Naive B cell (primary cell): ENCODE data around the gene TPRG1L. TPM values are rescaled to one million over a fixed set of nuclear protein-coding genes. Genes with fewer than 3 reads are reported as not detected.

Experiments
- ATAC-seq, 2 donors: fragments of 150-1000 bp; cut with Tn5 transposase; 2 replicates each; pipeline ENCODE4 v1.10.0; 2021; ENCODE audit warnings: low read depth in 2 of 2, mild to moderate bottlenecking in 2 of 2, moderate library complexity in 2 of 2
- DNase-seq: peaks from one replicate; pipeline ENCODE4 v3.0.0; 2022
- H3K27ac Mint-ChIP-seq, 6 donors: one replicate each; pipeline ENCODE4 v1.8.0; 2020 to 2022; ENCODE audit warnings: mild to moderate bottlenecking in 6 of 6, mixed read lengths in 6 of 6, moderate library complexity in 5 of 6, inconsistent platforms in 2 of 6
- H3K27me3 Mint-ChIP-seq, 3 donors: one replicate each; pipeline ENCODE4 v1.8.0; 2021 to 2022; ENCODE audit warnings: mixed read lengths in 3 of 3, mild to moderate bottlenecking in 1 of 3
- H3K36me3 Mint-ChIP-seq, 2 donors: one replicate each; pipeline ENCODE4 v1.8.0; 2020 to 2022; ENCODE audit warnings: mixed read lengths in 2 of 2, inconsistent platforms in 1 of 2, mild to moderate bottlenecking in 1 of 2
- H3K4me1 Mint-ChIP-seq, 3 donors: one replicate each; pipeline ENCODE4 v1.8.0; 2020 to 2022; ENCODE audit warnings: mixed read lengths in 3 of 3, inconsistent platforms in 1 of 3, mild to moderate bottlenecking in 1 of 3, moderate library complexity in 1 of 3
- H3K4me3 Mint-ChIP-seq, 8 donors: one replicate each; pipeline ENCODE4 v1.8.0; 2020 to 2022; ENCODE audit warnings: mild to moderate bottlenecking in 8 of 8, mixed read lengths in 8 of 8, moderate library complexity in 8 of 8, inconsistent platforms in 2 of 8
- H3K9me3 Mint-ChIP-seq, 7 donors: one replicate each; pipeline ENCODE4 v1.8.0; 2020 to 2022; ENCODE audit warnings: mixed read lengths in 7 of 7, mild to moderate bottlenecking in 5 of 7, inconsistent platforms in 2 of 7, moderate library complexity in 1 of 7
- polyA plus RNA-seq, 6 donors: library from polyadenylated mRNA; unstranded; fragments of 300-500 nt; fragmentation: Illumina TruSeq; gene quantifications; one replicate each; pipeline ENCODE4 v1.2.3, GENCODE V29; 2021; ENCODE audit warnings: low read depth in 6 of 6

Gene TPRG1L
- polyA plus RNA-seq, 6 donors from 2014 or later = 23.7 to 38.7 (median 35.7) TPM

DNA sequence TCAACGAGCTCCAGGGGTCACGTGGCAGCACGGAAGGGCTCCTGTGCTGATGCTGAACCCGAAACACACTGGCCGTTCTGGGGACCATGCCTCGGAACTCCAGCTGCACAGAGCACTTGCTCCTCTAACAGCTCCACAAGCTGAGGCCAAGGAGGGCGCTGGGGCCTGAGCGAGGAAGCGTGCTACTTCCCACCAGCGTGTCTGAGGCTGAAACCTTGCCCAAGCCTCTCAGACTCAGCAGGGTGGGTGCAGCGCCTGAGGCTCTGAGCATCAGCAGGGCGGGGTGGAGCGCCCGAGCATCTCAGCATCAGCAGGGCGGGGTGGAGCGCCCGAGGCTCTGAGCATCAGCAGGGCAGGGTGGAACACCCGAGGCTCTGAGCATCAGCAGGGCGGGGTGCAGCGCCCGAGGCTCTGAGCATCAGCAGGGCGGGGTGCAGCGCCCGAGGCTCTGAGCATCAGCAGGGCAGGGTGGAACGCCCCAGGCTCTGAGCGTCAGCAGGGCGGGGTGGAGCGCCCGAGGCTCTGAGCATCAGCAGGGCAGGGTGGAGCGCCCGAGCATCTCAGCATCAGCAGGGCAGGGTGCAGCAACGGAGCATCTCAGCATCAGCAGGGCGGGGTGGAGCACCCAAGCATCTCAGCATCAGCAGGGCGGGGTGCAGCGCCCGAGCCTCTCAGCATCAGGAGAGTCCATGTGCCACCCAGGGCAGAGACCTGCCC is 15.5 kb downstream of the TPRG1L start:
- no peak overlapping the region for H3K4me3 Mint-ChIP-seq
- no peaks in the 10 kb centered on the region for H3K27me3 Mint-ChIP-seq
- peaks cover 4 to 10% (median 6%) of the 10 kb centered on the region in 3 donors for H3K4me1 Mint-ChIP-seq
- ATAC-seq (no peak), DNase-seq (no peak)
- no peak overlapping the region for H3K27ac Mint-ChIP-seq
- H3K36me3 Mint-ChIP-seq = peaks cover 12 to 14% of the 10 kb centered on the region in 2 donors
- H3K9me3 Mint-ChIP-seq = no peaks in the 10 kb centered on the region

DNA sequence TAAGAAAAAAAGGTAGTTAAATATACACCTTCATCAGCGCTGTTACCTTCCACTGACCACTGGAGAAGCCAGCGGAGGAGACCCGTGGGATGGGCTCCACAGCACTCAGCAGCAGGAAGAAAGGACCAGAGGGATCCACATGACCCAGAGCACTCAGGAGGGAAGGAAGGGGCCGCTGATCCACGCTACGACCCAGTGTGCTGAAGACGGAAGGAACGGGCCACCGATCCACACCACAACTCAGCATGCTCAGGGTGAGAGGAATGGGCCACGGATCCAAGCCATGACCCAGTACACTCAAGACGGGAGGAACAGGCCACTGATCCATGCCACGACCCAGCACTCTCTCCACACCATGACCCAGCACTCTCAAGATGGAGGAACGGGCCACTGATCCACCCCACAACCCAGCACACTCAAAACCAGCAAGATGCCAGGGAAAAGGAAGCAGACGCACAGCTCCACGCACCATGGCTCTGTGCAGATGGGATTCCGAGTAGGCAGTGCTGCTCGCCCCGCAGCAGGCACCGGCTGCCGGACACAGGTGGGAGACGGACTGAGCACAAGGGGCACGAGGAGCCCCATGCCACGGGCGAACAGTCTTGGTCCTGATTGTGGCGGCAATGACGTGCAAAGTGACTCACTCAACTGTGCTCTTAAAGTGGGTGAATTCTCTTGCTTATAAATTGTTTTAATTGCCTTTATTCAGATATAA is 16.4 kb downstream of the TPRG1L start:
- DNase-seq (no peak), ATAC-seq (no peak)
- no peak overlapping the region for H3K27ac Mint-ChIP-seq
- peaks cover 15 to 16% of the 10 kb centered on the region in 2 donors for H3K36me3 Mint-ChIP-seq
- H3K4me3 Mint-ChIP-seq = no peak overlapping the region
- no peaks in the 10 kb centered on the region for H3K27me3 Mint-ChIP-seq
- no peaks in the 10 kb centered on the region for H3K9me3 Mint-ChIP-seq
- H3K4me1 Mint-ChIP-seq = peaks cover 4 to 9% (median 6%) of the 10 kb centered on the region in 3 donors

GRCh38 chr1:3641816-3642215 is 17.0 kb downstream of the TPRG1L start:
- DNase-seq (no peak), ATAC-seq (no peak)
- H3K27me3 Mint-ChIP-seq = no peaks in the 10 kb centered on the region
- H3K4me1 Mint-ChIP-seq = peaks cover 4 to 6% (median 5%) of the 10 kb centered on the region in 3 donors
- peaks cover 10 to 16% of the 10 kb centered on the region in 2 donors for H3K36me3 Mint-ChIP-seq
- peak overlapping the region in 1 of 6 donors; percentile 52 for H3K27ac Mint-ChIP-seq
- no peaks in the 10 kb centered on the region for H3K9me3 Mint-ChIP-seq
- no peak overlapping the region for H3K4me3 Mint-ChIP-seq

DNA sequence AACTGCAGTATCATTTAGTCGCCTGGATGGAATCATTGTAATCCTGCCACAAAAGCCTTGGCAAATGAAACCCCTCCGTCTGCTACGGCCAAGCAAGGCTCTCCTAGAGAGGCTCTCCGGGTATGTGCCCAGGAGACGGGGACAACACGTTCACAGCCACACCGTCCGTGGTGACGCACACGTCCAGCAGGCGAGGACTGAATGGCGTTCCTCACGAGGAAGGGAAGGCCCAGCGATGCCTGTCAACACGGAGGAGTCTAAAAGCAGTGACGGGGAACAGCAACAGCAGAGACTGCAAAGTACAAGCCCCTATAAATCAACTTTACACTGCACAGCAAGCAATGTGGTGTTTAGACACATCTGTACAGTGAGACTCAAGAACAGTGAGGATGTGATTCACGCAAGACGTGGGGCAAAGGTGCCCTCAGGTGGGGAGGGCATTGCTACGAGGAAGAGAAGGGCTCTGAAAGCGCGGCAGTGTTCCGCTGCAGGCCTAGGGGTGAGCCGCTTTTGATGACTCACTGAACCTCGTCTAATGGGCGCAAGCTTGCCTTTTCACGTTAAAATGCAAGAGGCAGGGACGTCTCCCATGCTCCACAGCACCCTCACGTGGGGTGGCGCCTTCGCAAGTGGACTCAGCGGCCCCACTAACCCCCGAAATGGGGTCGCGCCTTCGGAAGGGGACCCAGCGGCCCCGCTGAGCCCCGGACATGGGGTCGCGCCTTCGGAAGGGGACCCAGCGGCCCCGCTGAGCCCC is 18.3 kb downstream of the TPRG1L start:
- DNase-seq = no peak
- H3K27ac Mint-ChIP-seq = peak overlapping the region in 1 of 6 donors; percentile 13
- H3K27me3 Mint-ChIP-seq = no peaks in the 10 kb centered on the region
- no peaks in the 10 kb centered on the region for H3K9me3 Mint-ChIP-seq
- H3K4me1 Mint-ChIP-seq = peaks cover 5 to 9% (median 9%) of the 10 kb centered on the region in 3 donors
- no peak for ATAC-seq
- no peak overlapping the region for H3K4me3 Mint-ChIP-seq
- peaks cover 6 to 12% of the 10 kb centered on the region in 2 donors for H3K36me3 Mint-ChIP-seq

GRCh38 chr1:3644273-3644672 is 19.5 kb downstream of the TPRG1L start:
- Mint-ChIP-seq H3K4me3 (no peak overlapping the region), H3K27ac (no peak overlapping the region), H3K4me1 (peaks cover 5 to 21% (median 14%) of the 10 kb centered on the region in 3 donors), H3K36me3 (peaks cover 6 to 12% of the 10 kb centered on the region in 2 donors), H3K9me3 (no peaks in the 10 kb centered on the region), H3K27me3 (no peaks in the 10 kb centered on the region)
- no peak for DNase-seq
- no peak for ATAC-seq

DNA sequence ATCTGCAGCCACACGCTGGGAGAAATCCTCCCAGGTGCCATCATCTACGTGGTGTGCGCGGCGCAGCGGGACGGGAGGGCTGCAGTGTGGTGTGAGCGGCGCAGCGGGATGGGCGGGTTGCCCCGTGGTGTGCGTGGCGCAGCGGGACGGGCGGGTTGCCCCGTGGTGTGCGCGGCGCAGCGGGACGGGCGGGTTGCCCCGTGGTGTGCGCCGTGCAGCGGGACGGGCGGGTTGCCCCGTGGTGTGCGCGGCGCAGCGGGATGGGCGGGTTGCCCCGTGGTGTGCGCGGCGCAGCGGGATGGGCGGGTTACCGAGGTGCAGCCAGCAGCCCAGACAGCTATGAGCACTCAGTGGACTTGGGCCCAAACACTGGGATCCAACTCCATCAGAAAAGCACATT is 20.4 kb downstream of the TPRG1L start:
- Mint-ChIP-seq H3K27me3 (peaks cover 0 to 5% (median 0%) of the 10 kb centered on the region in 3 donors), H3K36me3 (peaks cover 6 to 12% of the 10 kb centered on the region in 2 donors), H3K27ac (no peak overlapping the region), H3K4me1 (peaks cover 8 to 24% (median 19%) of the 10 kb centered on the region in 3 donors), H3K4me3 (no peak overlapping the region), H3K9me3 (no peaks in the 10 kb centered on the region)
- no peak for ATAC-seq
- no peak for DNase-seq

GRCh38 chr1:3645666-3646355 is 21.0 kb downstream of the TPRG1L start:
- Mint-ChIP-seq H3K4me3 (no peak overlapping the region), H3K27ac (peak overlapping the region in 1 of 6 donors; percentile 21)

DNA sequence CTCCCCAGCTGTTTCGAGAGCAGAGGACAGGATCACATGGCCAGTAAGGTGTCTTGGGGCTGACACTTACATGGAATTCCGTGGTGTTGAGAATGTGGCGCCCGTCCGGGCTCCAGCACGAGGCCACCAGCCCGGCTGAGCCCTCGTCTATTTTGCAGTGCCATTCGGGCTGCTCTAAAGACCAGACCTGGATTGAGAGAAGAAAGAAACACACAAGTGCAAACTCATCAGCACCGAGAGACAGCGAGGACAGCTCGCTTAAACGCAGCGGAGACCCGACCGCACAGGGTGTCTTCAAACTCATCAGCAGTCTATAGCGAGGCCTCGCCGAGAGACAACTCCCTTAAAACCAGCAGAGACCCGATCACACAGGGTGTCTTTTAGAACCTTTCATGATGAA is 21.8 kb downstream of the TPRG1L start:
- peaks cover 7 to 9% (median 8%) of the 10 kb centered on the region in 3 donors for H3K27me3 Mint-ChIP-seq
- no peaks in the 10 kb centered on the region for H3K9me3 Mint-ChIP-seq
- no peak for DNase-seq
- H3K4me1 Mint-ChIP-seq = peaks cover 12 to 32% (median 30%) of the 10 kb centered on the region in 3 donors
- H3K27ac Mint-ChIP-seq = no peak overlapping the region
- ATAC-seq = no peak
- H3K36me3 Mint-ChIP-seq = peaks cover 6 to 11% of the 10 kb centered on the region in 2 donors
- H3K4me3 Mint-ChIP-seq = peak overlapping the region in 1 of 8 donors; percentile 53

More at GRCh38 chr1:3645666-3646355, 21.0 kb downstream of the TPRG1L start:
- H3K4me1 Mint-ChIP-seq = peaks cover 8 to 26% (median 24%) of the 10 kb centered on the region in 3 donors
- ATAC-seq (no peak), DNase-seq (no peak)
- peaks cover 6 to 12% of the 10 kb centered on the region in 2 donors for H3K36me3 Mint-ChIP-seq
- peaks cover 0 to 5% (median 1%) of the 10 kb centered on the region in 3 donors for H3K27me3 Mint-ChIP-seq
- no peaks in the 10 kb centered on the region for H3K9me3 Mint-ChIP-seq

DNA sequence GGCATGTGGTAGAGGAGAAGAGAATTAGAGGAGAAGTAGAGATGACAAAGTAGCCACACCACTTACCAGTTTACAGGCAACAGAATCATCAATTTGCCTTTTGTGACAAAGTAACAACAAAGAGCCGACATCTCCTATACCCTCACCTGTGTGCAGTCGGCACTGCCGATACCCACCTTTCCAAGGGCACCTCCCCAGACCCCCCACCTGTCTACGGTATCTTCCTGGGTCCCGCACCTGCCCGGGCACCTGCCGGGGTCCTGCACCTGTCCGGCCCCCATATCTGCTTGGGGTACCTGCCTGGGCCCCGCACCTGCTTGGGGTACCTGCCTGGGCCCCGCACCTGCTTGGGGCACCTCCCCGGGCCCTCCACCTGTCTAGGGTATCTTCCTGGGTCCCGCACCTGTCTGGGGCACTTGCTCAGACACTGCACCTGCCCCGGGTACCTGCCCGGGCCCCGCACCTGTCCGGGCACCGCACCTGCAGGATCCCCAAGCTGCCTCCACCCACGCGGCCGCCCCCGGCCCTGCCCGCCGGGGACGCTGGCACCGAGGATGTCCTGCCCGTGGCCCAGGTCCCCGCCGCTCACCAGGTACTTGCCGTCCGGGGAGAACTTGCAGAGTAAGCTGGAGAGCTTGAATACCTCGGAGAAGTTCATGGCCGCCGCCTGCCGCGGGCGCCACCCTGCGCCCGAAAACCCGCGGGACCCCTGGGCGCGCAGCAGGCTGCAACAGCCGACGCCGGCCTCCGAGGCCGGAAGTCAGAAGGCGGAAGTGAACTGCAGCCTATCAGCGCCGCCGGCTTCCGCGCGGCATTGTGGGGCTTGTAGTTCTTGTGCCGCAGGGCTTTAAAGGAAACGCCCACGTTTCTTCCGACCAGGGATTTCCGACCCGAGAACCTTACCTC is 24.8 kb downstream of the TPRG1L start, which contains the start of gene WRAP73:
Gene WRAP73 (minus strand): TSS at position 762 of the 906 bp plus-strand sequence. CDS start 104 bp downstream, at position 658.
- Mint-ChIP-seq H3K27ac (peak within 1 kb of the TSS in 5 of 6 donors; percentile 42 to 63 (median 44)), H3K27me3 (peaks cover 24 to 26% (median 24%) of the 10 kb centered on the region in 3 donors), H3K36me3 (peaks cover 4 to 6% of the 10 kb centered on the region in 2 donors), H3K4me1 (peaks cover 8 to 31% (median 27%) of the 10 kb centered on the region in 3 donors), H3K4me3 (peak within 1 kb of the TSS; percentile 80 to 93 (median 87)), H3K9me3 (peaks cover 0 to under 1% (median 0%) of the 10 kb centered on the region in 7 donors)
- peak; percentile 97 to 98 for ATAC-seq
- peak; percentile 86 for DNase-seq

GRCh38 chr1:3650248-3651025 is 25.6 kb downstream of the TPRG1L start:
- H3K27ac Mint-ChIP-seq = peak overlapping the region in 4 of 6 donors; percentile 42 to 63 (median 43)
- no peak for ATAC-seq
- peaks cover 28 to 34% (median 32%) of the 10 kb centered on the region in 3 donors for H3K27me3 Mint-ChIP-seq
- H3K36me3 Mint-ChIP-seq = peaks cover 4 to 6% of the 10 kb centered on the region in 2 donors
- H3K4me1 Mint-ChIP-seq = peaks cover 8 to 31% (median 27%) of the 10 kb centered on the region in 3 donors
- peaks cover 0 to 2% (median 0%) of the 10 kb centered on the region in 7 donors for H3K9me3 Mint-ChIP-seq
- DNase-seq = no peak
- peak overlapping the region; percentile 80 to 93 (median 87) for H3K4me3 Mint-ChIP-seq
